T-helper 22 cell (primary cell): ENCODE measurements around the gene ARHGAP22.

Experiments
- DNase-seq: peaks from one replicate; pipeline ENCODE4 v3.0.0-alpha.2; 2020; ENCODE audit warnings: low read depth

ARHGAP22 gene

DNA sequence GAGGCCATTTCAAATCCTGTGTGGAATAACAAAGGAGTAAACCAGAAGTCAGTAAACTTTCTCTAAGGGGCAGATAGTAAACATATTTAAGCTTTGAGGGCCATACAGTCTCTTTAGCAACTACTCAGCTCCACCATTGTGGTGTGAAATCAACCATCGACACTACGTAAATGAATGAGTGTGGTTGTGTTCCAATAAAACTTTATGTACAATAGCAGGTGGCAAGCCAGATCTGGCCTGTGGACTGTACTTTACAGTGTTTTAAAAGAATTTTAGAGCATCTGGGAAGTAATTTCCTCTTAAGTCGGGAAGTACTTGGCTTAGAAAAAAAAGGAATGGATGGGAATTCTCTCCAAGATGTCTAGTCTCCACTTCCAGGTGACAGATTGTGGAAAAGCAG, 71.3 kb downstream of the ARHGAP22 start:
- DNase-seq = no peak

DNA sequence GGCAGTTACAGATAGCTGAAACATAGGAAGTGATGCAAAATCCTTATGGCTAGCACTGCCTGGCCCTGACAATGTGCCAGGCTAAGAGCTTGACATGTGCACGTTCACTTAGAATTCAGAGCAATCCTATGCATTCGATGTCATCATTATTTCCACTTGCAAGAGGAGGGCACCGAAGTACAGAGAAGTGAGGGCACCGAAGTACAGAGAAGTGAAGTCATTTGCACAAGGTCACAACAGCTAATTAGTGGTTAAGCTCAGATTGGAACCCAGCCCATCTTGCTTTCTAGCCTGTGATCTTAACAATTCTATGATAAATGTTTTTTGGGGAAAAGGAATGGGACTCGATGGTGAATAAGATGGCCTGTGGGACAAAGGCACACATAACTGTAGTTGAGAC, 73.4 kb downstream of the ARHGAP22 start:
- DNase-seq = no peak

DNA sequence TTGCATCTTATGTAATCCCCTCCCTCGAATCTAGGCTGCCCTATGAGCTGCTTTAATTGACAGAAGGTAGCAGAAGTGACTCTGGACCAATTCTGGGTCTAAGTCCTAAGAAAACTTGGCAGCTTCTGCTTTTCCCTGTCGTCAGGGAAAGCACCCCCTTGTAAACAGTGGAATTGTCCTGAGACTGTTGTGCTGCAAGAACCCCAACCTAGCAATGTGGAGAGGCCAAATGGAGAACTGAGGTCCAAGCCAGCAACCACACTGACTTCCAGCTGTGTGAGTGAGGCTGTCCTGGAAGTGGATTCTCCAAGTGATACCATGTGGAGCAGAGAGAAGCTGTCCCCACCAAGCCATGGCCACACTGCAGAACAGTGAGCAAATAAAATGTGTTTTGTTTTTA, 75.5 kb downstream of the ARHGAP22 start:
- no peak for DNase-seq

DNA sequence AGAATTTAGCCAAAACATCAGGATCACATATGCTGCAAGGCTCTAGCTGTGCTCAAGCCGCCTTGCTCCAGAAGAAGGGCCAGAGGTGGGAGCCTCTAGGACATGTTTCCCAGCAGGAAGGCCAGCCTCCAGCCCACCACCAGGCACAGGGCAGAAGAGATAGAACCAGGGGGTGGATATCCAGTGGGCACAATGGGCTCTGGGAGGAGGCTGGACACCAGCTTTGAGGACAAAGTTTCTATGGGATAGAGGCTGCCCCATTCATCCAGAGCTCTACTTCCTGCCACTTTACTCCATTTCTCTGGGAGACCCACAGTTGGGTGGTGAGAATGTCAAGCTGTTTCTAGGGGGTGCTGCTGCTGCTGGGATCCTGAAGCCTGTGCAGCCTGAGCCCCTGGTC, 77.1 kb downstream of the ARHGAP22 start:
- no peak for DNase-seq

DNA sequence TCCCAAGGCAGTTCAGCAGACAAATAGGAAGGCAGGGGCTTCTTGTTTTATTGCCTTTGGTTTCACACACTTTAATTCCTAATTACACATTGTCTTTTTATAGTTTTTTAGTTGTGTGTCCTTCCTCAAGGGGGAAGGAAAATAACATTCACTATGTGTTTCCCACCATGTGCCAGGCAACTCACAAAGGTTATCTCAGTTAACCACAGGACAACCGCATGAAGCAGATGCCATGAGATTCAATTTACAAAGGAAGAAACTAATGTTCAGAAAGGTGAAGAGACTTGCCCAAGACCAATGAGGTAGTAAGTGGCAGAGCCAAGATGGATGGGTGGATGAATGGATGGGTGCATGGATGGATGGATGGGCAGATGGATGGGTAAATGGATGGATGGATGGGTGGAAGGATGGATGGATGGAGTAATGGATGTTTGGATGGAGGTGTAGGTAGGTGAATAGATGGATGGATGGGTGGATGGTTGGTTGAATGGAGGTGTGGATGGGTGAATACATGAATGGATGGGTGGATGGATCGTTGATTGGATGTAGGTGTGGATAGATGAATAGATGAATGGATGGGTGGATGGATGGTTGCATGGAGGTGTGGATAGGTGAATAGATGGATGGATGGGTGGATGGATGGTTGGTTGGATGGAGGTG, 77.9 kb downstream of the ARHGAP22 start:
- DNase-seq = no peak

DNA sequence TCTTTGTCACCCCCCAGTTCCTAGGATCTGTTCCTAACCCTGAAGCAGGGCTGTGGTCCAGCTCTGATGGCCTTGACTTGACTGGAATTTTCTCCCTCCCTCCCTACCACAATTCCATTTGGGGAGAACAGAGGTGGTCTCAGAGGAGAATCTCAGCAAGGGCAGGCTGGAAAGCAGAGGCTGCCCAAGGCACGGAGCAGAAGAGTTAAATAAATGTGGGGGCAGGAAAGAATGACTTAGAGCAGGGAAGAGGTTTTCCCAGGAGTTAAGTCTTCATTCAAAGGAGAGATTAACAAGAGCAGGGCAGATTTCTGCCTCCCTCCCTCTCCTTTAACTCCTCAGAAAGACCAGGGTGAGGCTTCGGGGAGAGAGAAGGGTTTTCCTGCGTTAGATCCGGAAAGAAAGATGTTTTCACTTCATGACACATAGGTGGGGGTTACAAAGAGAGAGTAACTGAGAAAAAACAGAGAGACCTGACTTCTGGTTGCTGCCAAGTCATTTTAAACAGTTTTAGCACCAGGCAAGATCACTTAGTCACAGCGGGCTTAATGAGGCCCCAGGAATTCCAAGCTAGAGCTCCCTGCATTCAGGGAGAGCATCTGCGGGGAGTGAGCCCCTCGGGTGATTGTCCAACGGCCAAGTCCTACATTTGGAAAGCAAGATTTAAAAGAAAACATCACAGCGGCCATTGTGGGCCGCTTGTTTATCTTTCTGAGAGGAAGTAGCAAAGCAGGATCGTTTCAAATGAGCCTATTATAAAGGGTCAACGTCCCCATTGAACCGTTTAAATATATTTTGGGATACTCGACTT, 78.7 kb downstream of the ARHGAP22 start:
- DNase-seq = no peak

DNA sequence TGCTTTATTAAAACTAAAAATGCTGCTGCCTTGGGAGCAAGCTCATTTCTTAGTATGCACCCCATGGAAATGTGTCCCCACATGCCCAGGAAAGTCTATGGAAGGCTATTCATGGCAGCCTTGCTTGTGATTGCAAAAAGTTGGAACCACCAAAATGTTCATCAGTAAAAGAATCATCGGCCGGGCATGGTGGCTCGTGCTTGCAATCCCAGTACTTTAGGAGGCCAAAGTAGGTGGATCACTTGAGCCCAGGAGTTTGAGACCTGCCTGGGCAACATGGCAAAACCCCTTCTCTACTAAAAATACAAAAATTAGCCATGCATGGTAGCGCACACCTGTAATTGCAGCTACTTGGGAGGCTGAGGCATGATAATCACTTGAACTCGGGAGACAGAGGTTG, 79.8 kb downstream of the ARHGAP22 start:
- no peak for DNase-seq

DNA sequence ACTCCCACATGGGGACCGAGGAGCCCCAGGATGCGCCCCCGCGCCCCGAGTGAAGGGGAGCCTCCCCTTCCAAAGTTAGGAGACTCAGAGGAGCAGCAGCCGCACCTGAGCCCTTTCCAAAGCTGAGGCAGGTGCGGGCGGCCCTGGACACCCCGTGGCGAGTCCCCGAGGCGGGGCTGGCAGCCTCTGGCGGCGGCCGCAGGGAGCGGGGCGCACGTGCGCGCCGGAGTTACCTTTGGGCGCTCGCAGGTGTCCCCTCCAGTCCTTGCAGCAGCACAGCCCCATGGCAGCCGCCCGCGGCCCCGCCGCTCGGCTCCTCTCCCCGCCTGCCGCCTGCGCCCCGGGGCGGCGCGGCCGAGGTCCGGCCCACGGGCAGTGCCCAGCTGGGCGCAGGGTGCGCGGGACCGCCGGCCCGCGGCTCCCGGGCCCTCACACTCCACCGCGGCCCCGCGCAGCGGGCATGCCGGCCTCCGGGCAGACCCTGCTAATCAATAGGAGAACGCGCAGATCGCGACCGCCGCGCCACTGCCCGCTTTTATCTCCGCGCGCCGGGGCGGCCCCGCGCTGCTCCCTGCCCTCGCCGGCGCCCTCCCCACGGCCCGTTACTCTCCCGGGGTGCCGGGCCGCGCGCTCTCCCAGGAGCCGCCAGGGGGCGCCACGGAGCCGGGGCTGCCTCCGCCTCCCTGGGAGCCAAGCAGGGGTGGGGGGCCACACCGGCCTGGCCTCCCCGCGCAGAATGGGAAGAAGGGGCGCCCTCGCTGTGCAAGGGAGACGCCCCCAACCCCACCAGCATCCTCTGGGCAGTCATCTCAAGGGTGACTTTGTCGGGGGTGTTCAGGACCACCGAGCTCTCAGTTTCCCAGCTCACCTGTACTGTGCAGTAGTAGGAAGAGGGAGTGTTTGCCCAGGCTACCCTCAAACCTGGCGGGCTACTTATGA, 80.8 kb downstream of the ARHGAP22 start:
- no peak for DNase-seq

DNA sequence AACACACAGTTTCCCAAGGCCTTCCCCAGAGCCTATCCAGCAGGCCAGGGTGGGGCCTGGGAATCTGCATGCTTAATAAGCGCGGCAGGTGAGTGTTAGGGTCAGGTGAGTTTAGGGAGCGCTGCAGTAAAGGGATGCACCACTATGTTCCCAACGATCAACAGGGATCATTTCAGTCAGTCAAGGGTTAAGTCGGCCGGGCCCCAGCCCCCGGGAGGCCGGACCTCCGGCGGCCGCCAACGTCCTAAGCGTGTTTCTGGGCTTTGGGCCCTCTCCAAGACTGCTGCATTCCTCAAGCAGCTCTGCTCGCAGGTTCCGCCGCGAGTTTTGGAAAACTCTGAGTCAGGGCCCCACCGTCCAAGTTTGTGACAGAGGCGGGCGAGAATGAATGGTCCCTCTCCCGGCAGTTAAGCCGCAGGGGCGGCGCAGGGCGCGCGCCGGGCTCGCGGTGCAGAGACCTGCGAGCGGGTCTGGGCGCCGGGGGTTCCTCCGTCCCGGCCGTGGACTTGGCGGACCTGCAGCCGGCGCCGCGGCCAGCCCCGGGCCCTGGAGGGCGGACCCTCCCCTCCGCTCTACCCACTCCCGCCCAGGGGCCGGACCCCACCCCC, 81.6 kb downstream of the ARHGAP22 start:
- no peak for DNase-seq

DNA sequence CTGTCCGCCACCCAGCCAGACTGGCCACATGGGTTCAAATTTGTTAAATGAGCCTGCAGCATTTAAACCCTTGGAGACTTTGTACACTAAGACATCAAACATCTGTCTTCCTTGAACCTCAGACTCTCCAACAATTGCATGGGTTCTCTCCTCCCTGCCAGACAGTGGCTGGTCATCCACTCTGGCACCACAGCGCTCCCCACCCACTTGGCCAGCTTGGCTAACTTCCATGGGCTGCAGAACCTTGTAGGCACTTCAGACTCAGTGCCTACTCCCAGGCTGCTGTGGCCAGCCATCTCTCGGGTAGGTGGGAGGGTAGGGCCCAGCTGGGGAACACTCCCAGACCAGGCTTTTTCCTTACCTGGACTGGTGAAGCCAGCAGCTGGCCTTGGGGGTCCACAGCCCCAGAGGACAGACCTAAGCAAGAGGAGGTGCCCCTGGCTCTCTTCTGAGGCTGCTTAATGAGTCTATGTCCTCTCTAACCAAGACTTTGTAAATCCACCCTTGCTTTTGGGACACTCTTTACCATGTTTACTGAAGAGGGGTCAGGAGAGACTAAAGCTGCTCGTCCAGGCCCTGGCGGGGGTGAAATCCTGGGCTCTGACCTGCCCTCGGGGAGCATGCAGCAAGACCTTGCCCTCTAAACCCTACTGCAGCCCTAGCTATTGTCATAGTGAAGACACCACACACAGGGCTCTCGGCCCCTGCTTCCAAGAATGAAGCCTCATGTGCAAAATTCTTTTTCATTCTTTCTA, 82.7 kb downstream of the ARHGAP22 start:
- no peak for DNase-seq

DNA sequence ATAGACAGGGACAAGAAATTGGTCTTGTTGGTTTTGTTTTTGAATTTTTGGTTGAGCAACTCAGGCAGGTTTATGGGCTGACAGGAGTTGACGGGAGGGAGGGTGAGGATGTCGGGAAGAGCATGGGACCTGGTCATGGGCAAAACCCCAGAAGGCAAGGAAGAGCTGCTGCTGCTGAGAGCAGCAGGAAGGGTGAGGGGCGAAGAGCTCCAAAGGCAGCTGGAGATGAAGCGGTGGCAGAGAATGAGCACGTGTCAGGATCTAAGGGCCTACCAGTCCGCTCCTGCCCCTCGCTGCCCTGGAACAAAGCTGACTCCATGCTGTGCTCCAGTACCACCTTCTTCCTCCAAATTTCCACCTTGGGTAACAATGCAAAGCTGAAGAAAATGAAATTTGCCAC, 84.3 kb downstream of the ARHGAP22 start:
- DNase-seq = no peak

DNA sequence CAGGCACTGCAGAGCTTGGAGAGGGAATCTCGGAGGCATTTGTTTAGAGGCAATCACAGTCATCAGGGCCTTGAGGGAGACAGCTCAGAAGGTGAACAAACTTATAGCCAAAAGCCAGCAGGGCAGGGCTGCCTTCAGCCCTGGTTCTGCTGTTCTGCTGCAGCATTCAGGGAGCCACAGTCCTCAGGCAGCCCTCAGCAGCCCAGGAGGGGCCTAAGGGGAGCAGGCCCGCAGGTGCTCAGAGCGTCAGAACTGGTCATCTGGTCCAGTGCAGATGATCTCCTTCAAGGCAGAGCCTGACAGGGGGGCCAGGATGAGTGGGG, 84.7 kb downstream of the ARHGAP22 start:
- no peak for DNase-seq

DNA sequence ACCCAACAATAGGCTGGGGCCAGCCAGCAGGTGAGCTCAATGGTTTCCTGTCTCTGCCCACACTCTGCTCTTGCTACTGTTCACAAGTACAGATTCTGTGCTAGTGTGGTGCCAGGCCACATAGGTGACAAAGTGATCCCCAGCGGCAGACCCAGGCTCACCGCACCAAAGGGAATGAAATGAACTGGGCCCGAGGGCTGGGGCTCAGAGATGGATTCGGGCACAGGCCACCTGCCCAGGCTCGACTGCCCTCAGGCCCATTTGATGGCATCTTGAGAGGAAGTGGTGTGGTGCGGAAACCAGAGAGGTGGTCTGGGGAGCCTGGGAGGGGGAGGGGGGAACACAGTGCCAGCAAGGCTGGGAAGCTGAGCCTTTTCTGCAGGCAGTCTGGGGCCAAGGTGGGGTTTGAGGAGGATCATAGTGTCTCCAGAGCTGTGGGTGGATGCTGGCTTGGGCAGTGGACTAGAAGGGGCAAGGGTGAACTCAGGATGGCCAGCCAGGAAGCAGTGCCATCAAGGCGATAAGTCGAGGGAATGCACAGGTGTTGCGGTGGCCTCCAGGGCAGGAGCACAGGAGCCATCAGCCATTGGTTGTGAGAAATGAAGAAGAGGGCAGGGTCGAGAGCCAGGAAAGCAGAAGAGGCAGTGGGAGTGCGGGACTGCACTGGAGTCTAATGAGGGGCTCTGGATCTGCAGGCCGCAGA, 85.2 kb downstream of the ARHGAP22 start:
- DNase-seq = no peak

DNA sequence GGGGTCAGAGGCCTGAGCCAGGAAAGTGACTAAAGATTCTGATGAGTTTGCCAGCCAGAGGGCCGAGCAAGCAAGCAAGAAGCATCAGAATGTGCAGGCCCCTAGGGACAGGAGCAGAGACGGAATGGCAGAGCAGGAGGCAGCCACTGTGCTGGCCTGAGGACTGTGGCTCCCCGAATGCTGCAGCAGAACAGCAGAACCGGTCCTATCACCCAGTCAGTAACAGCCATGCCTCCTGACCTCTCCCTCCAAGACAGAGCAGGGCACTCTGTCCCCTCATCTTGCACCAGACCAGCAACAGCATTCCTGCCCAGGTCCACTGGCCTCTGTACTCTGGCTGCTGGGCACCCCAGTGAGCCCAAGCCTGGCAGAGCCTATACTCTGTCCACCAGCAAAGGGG, 85.9 kb downstream of the ARHGAP22 start:
- no peak for DNase-seq

DNA sequence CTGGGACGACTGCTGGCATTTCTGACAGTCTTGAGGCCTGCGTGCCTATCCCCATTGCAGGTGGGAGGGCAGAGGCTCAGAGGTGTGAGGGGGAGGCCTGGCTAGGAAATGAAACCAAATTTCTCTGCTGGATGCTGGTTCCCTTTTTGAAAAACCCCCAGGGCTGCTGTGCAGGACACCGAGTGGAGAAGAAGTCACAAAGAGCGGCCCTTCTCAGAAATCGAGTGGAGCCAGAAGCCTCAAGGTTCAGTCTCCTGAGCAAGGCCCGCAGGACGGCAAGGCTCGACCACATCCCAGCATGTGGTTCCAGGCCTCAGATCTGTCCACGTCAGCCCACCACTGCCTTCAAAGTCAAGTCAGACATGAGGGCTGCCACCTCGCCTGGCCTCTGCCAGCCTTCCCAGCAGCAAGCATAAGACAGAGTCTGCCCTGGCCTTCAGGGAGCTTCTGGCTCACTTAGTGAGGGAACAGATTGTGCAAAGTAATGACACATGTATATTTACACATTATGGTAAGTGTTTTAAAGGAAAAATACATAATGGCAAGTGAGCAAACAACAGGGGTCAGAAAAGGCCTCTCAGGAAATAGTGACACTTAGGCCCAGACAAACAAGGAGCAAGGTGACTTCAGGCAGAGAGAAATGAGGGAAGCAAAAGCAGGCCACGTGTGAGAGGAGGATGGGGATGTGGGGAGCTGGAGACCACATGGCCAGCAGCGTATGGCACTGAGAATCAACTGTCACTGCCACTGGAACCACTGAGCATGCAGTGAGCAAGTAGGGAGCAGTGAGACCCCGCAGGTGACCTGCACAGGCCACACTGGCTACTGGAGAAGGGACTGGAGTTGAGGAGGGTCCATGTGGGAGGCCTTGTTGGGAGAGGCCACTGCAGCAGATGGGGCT, 86.7 kb downstream of the ARHGAP22 start:
- no peak for DNase-seq

DNA sequence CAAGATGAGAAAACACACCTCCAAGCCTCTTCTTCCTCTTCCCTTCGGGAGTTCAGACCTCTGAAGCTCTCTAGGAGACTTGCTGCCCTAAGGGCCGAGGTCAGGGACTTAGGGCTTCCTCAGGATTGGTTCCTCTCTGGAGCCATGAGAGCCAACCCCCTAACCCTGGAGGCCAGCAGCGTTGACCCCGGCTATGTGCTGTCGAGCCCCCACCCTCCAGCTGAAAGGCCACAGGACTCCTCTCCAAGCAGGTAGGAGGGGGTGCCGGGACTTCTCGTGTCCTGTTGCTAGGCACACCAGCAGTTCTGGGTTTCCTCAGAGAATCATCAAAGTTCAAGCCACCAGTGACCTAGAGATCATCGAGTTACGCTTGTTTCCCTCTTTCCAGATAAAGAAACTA, 87.4 kb downstream of the ARHGAP22 start:
- DNase-seq = no peak

DNA sequence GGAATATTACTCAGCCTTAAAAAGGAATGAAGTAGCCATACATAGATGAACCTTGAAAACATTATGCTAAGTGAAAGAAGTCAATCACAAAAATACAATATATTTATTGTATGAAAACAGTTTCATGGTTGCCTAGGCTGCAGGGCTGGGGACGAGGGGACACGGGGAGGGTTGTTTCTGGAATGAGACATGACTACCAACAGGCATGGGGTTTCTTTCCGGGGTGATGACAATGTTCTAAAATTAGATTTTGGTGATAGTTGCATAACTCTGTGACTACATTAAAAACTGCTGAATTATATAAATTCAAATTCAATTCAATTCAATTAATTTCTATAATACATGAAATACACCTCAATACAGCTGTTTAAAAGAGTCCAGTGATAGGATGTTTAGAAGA, 88.0 kb downstream of the ARHGAP22 start:
- DNase-seq = no peak

DNA sequence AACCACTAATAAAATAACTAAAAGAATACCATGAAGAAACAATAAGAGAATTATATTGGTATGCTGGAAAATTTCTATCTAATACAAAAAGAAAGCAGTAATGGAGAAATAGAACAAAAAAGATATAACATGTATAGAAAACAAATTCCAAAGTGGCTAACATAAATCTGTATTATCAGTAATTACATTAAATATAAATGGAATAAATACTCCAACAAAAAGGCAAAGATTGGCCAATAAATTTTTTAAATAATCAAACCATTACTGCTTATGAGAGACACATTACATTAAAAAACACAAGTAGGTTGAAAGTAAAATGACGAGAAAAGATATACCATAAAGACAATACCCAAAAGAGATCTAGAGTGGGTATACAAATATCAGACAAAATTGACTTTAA, 90.0 kb downstream of the ARHGAP22 start:
- no peak for DNase-seq

DNA sequence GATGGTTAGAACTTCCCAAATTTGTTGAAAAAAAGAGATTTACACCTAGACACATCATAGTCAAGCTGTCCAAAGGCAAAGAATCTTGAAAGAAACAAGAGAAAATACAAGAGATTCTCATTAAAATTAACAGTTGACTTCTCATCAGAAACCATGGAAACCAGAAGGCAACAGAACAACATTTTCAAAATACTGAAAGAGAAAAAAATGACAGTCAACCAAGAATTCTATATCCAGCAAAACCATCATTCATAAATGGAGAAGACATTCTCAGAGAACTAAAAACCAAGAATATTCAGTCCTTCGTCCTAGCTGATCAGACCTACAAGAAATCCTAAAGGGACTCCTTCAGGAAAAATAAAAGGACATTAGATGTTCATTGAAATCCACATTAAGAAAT, 90.6 kb downstream of the ARHGAP22 start:
- no peak for DNase-seq

DNA sequence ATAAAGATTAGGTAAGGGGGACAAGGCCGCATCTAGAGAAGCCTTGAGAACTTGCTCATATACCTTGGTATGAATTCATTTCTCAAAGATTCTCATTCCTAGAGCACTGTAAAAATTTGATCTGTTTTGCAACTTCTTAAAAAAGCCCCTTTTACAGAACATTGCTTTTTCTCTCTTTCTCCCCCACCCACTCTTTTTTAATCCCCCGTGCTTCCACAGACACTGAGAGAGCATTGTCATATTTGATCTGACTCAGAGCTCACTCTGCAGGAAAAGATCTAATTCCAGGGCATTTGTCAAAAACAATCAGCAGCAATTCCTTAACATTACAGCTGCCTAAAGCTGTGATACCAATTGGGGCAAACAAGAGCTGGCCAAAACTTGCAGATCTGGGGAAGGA, 92.0 kb downstream of the ARHGAP22 start:
- no peak for DNase-seq
